IMR-90 (cell line): ENCODE measurements around the gene RNF166. TPM values are rescaled to one million over a fixed set of nuclear protein-coding genes. Genes with fewer than 3 reads are reported as not detected.
A peak's percentile ranks its signal among the peaks of the same experiment; 100 is the strongest.

Experiments used
- ATAC-seq: fragments of 200-7000 bp; cut with Tn5 transposase; 2 replicates; pipeline ENCODE4 v1.9.1; 2020; ENCODE audit warnings: low read depth, mild to moderate bottlenecking, moderate library complexity
- BruUV-seq: library from RNA; stranded (reverse); fragments of 400-500 nt; replicated peaks from 2 replicates; lab custom pipeline; 2021; lab: Mats Ljungman, UMichigan
- CTCF ChIA-PET: fragments of 300-600 bp; formaldehyde crosslinking; extraction: SDS; loops from one replicate; lab custom pipeline; 2021; ENCODE audit warnings: antibody characterized with exemption; lab: Yijun Ruan, JAX
- POLR2A ChIA-PET: fragments of 300-600 bp; sonication (Branson Sonifier 250); formaldehyde crosslinking; loops from one replicate; lab custom pipeline; 2022; ENCODE audit warnings: antibody characterized with exemption; ENCODE audit not compliant: unreplicated experiment; lab: Charles Lee
- DNase-seq: peaks from one replicate; pipeline ENCODE4 v3.0.0; 2013
- H2AFZ ChIP-seq: replicated peaks from 2 replicates; pipeline ENCODE3; 2013; ENCODE audit warnings: low read length, mild to moderate bottlenecking; ENCODE audit not compliant: poor library complexity
- H2AK5ac ChIP-seq: 2 replicates; pipeline ENCODE4 v1.6.1; 2013; ENCODE audit warnings: low read depth, low read length, inconsistent platforms
- H2AK9ac ChIP-seq: replicated peaks from 2 replicates; pipeline ENCODE3; 2013; ENCODE audit warnings: mild to moderate bottlenecking, low read depth, low read length, moderate library complexity; ENCODE audit not compliant: poor library complexity
- H2BK120ac ChIP-seq: 2 replicates; pipeline ENCODE4 v1.6.1; 2013; ENCODE audit warnings: low read depth, low read length, inconsistent platforms
- H2BK15ac ChIP-seq: 3 replicates; pipeline ENCODE4 v1.6.1; 2013; ENCODE audit warnings: low read depth, low read length, inconsistent platforms
- H2BK20ac ChIP-seq: 2 replicates; pipeline ENCODE4 v1.6.1; 2013; ENCODE audit warnings: low read depth, mild to moderate bottlenecking, inconsistent platforms, low read length, moderate library complexity
- H2BK5ac ChIP-seq: 2 replicates; pipeline ENCODE4 v1.6.1; 2013; ENCODE audit warnings: mild to moderate bottlenecking, low read depth, low read length, inconsistent platforms; ENCODE audit not compliant: poor library complexity, severe bottlenecking
- H3K14ac ChIP-seq: replicated peaks from 2 replicates; pipeline ENCODE4 v1.6.1; 2013; ENCODE audit warnings: low read depth, low read length, inconsistent platforms
- H3K18ac ChIP-seq: 2 replicates; pipeline ENCODE4 v1.6.1; 2013; ENCODE audit warnings: low read depth, low read length, control low read depth
- H3K23ac ChIP-seq: 2 replicates; pipeline ENCODE4 v1.6.1; 2013; ENCODE audit warnings: low read depth, low read length, inconsistent platforms
- H3K27ac ChIP-seq: 2 replicates; pipeline ENCODE4 v1.5.1; 2013; ENCODE audit warnings: mild to moderate bottlenecking, control low read depth, low read length; ENCODE audit not compliant: insufficient read depth
- H3K27me3 ChIP-seq: 2 replicates; pipeline ENCODE4 v1.6.1; 2013; ENCODE audit warnings: low read length; ENCODE audit not compliant: control insufficient read depth, insufficient read depth
- H3K36me3 ChIP-seq: 2 replicates; pipeline ENCODE4 v1.6.1; 2013; ENCODE audit warnings: low read length, mixed read lengths; ENCODE audit not compliant: control insufficient read depth, insufficient read depth
- H3K4ac ChIP-seq: 2 replicates; pipeline ENCODE4 v1.6.1; 2013; ENCODE audit warnings: low read depth, low read length, inconsistent platforms
- H3K4me1 ChIP-seq: 2 replicates; pipeline ENCODE4 v1.6.1; 2013; ENCODE audit warnings: low read length, mixed read lengths; ENCODE audit not compliant: control insufficient read depth, insufficient read depth
- H3K4me2 ChIP-seq: 2 replicates; pipeline ENCODE4 v1.6.1; 2013; ENCODE audit warnings: low read depth, mild to moderate bottlenecking, control low read depth, low read length, moderate library complexity
- H3K4me3 ChIP-seq: 2 replicates; pipeline ENCODE4 v1.5.1; 2013; ENCODE audit warnings: low read depth, mild to moderate bottlenecking, control low read depth, low read length, moderate library complexity; ENCODE audit not compliant: insufficient read depth
- H3K56ac ChIP-seq: 2 replicates; pipeline ENCODE4 v1.6.1; 2013; ENCODE audit warnings: low read length, inconsistent platforms; ENCODE audit not compliant: insufficient read depth; ENCODE audit errors: extremely low read depth
- H3K79me1 ChIP-seq, 2 experiments: 2 replicates each; pipeline ENCODE4 v1.6.1; 2013; ENCODE audit warnings: low read length in 2 of 2, inconsistent platforms in 1 of 2, low read depth in 1 of 2
- H3K9ac ChIP-seq: 2 replicates; pipeline ENCODE4 v1.6.1; 2013; ENCODE audit warnings: low read depth, low read length, control low read depth
- H3K9me1 ChIP-seq: 2 replicates; pipeline ENCODE4 v1.6.1; 2013; ENCODE audit warnings: low read length, inconsistent platforms; ENCODE audit not compliant: insufficient read depth
- H3K9me3 ChIP-seq: 2 replicates; pipeline ENCODE4 v1.6.1; 2013; ENCODE audit warnings: low read length; ENCODE audit not compliant: control insufficient read depth, insufficient read depth
- H4K20me1 ChIP-seq: 2 replicates; pipeline ENCODE4 v1.6.1; 2013; ENCODE audit warnings: low read length, inconsistent platforms; ENCODE audit not compliant: insufficient read depth
- H4K5ac ChIP-seq: 2 replicates; pipeline ENCODE4 v1.6.1; 2013; ENCODE audit warnings: mild to moderate bottlenecking, low read depth, low read length, control low read depth
- H4K8ac ChIP-seq, 2 experiments: 2 replicates each; pipeline ENCODE4 v1.6.1; 2013; ENCODE audit warnings: low read depth in 2 of 2, low read length in 2 of 2, control low read depth in 1 of 2, inconsistent platforms in 1 of 2
- H4K91ac ChIP-seq: 2 replicates; pipeline ENCODE4 v1.6.1; 2013; ENCODE audit warnings: low read depth, low read length, inconsistent platforms; ENCODE audit not compliant: insufficient read depth
- RAD21 ChIP-seq: IDR thresholded peaks from 2 replicates; pipeline ENCODE4 v1.6.1; 2012; ENCODE audit warnings: low read length, improper control_type of control experiment
- WGBS, 2 experiments: methylation state at CpG; one replicate each; pipeline versions ENCODE4 v1.1.5 to v1.1.7; 2013; ENCODE audit warnings: missing lambda C conversion rate in 2 of 2; ENCODE audit not compliant: insufficient read length in 1 of 2; ENCODE audit errors: extremely low coverage in 2 of 2; 5-methylcytosine and 5-hydroxymethylcytosine counted together
- dilution Hi-C: fragments of 300-500 bp; cut with HindIII; formaldehyde crosslinking; loops from one replicate; pipeline ENCODE4 v1.14.3; 2018; ENCODE audit warnings: low sequenced_read_pairs; ENCODE audit not compliant: unreplicated experiment
- in situ Hi-C: fragments of 300-500 bp; cut with MboI; formaldehyde crosslinking; loops from 3 replicates; pipeline ENCODE4 v1.14.3; 2019; ENCODE audit warnings: low sequenced_read_pairs, inconsistent platforms, mixed read lengths
- intact Hi-C: fragments of 100-400 bp; cut with micrococcal nuclease; formaldehyde crosslinking; loops from 2 replicates; pipeline ENCODE4 v1.10.0; 2022
- polyA plus RNA-seq, 3 experiments: library from polyadenylated mRNA; depleted of rRNA; stranded (reverse); fragments of >200 nt; gene quantifications; 2 replicates each; pipeline ENCODE4 v1.2.3, GENCODE V29; 2012; ENCODE audit warnings: low replicate concordance in 1 of 3
- total RNA-seq: library from RNA; depleted of rRNA; stranded (reverse); fragments of >200 nt; gene quantifications from 2 replicates; pipeline ENCODE4 v1.2.3, GENCODE V29; 2012

The RNF166 gene
- total and polyA plus RNA-seq, 2 of the 4 experiments (the other 2 are of a cell fraction): 8.1 to 17.4 TPM

DNA sequence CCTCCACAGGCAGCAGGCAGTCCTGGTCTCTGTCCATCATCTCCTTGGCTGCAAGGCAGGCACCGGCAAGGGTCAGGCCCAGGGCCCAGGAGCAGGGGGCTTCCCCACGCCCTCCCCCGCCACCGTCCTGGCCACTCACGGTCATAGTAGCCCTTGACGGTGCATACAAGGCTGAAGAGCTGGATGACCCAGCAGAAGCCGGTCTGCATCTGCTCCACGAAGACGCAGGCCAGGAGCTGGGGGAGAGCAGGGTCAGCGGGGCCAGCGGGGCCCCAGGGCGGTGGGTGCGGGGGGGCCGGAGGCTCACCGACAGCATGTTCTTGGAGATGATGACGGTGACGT lies 20.2 kb upstream of the RNF166 start:
- Histone ChIP-seq H3K36me3 (peaks cover 78% of the 10 kb centered on the region), H2AK5ac (no peak overlapping the region), H3K4ac (no peak overlapping the region), H2AK9ac (peak overlapping the region; percentile 42), H3K56ac (no peak overlapping the region), H4K91ac (no peak overlapping the region), H3K9me3 (no peaks in the 10 kb centered on the region), H3K27me3 (no peaks in the 10 kb centered on the region), H3K18ac (no peak overlapping the region), H3K9ac (no peak overlapping the region), H2BK20ac (no peak overlapping the region), H4K20me1 (peaks cover 9% of the 10 kb centered on the region), H3K4me3 (no peak overlapping the region), H4K8ac (no peak overlapping the region), H3K14ac (no peak overlapping the region), H2BK15ac (no peak overlapping the region), H2AFZ (no peak overlapping the region), H3K9me1 (no peaks in the 10 kb centered on the region), H3K79me1 (peaks cover 0 to 22% of the 10 kb centered on the region in 2 experiments; a peak in 2 of 4 replicates), H3K27ac (no peak overlapping the region), H3K23ac (no peak overlapping the region), H2BK120ac (no peak overlapping the region), H2BK5ac (no peak overlapping the region), H3K4me2 (no peak overlapping the region), H4K5ac (no peak overlapping the region), H3K4me1 (no peaks in the 10 kb centered on the region)
- 93% methylated on average over 16 of the region's 17 CpGs; no CpG with 5 or more reads in 1 of the 2 experiments for WGBS, 2 experiments
- BruUV-seq: no TSS peak
- DNase-seq (no peak), ATAC-seq (no peak)
- dilution Hi-C loops: no loop called here
- CTCF ChIA-PET: no interaction called here
- intact Hi-C loops: no loop called here
- in situ Hi-C loops: no loop called here
- TF ChIP-seq RAD21: no peak
- POLR2A ChIA-PET: no interaction called here
